Measurements from ENCODE around the gene KRTAP6-3.

Gene KRTAP6-3

GRCh38 chr21:30579346-30579745 lies 12.9 kb upstream of the KRTAP6-3 start:
- no peaks in the 10 kb centered on the region for H3K36me3 ChIP-seq (ENCODE audit: low read length)
- TF ChIP-seq EZH2phosphoT487 (conservative IDR thresholded peaks at IDR 0.05; ENCODE audit: low read length) (no peak), CTCF (IDR thresholded peaks at IDR 0.05; ENCODE audit: insufficient read depth, low read length, poor library complexity, severe bottlenecking) (no peak)
- H4K20me1 ChIP-seq (ENCODE audit: low read depth, low read length), result no peaks in the 10 kb centered on the region
- no peaks in the 10 kb centered on the region for H3K9me2 ChIP-seq (replicated peaks; ENCODE audit: insufficient read depth, low read length)
- H3K9ac ChIP-seq (ENCODE audit: low read length), result no peak overlapping the region
- no peaks in the 10 kb centered on the region for H3K27me3 ChIP-seq (ENCODE audit: low read length)
- no peak overlapping the region for H3K4me3 ChIP-seq (ENCODE audit: insufficient read depth, low read length, poor library complexity, severe bottlenecking)
- H2AFZ ChIP-seq (ENCODE audit: low read depth, low read length, severe bottlenecking), result no peak overlapping the region
- no peaks in the 10 kb centered on the region for H3K79me2 ChIP-seq (ENCODE audit: insufficient read depth, low read length)
- no peaks in the 10 kb centered on the region for H3K9me3 ChIP-seq (ENCODE audit: insufficient read depth, low read length)
- H3K27ac ChIP-seq (ENCODE audit: low read depth, low read length), result no peak overlapping the region
- H3K4me2 ChIP-seq (ENCODE audit: low read depth, low read length, poor library complexity, severe bottlenecking), result no peak overlapping the region
- H3F3A ChIP-seq (ENCODE audit: insufficient read depth), result no peaks in the 10 kb centered on the region

GRCh38 chr21:30580132-30580531 lies 12.1 kb upstream of the KRTAP6-3 start:
- Histone ChIP-seq H4K20me1 (ENCODE audit: low read depth, low read length) (no peaks in the 10 kb centered on the region), H3K79me2 (ENCODE audit: insufficient read depth, low read length) (no peaks in the 10 kb centered on the region), H3K27ac (ENCODE audit: low read depth, low read length) (no peak overlapping the region), H3K4me2 (ENCODE audit: low read depth, low read length, poor library complexity, severe bottlenecking) (no peak overlapping the region), H3K36me3 (ENCODE audit: low read length) (no peaks in the 10 kb centered on the region), H3K9me2 (replicated peaks; ENCODE audit: insufficient read depth, low read length) (no peaks in the 10 kb centered on the region), H3K9ac (ENCODE audit: low read length) (no peak overlapping the region), H3F3A (ENCODE audit: insufficient read depth) (no peaks in the 10 kb centered on the region), H3K4me3 (ENCODE audit: insufficient read depth, low read length, poor library complexity, severe bottlenecking) (no peak overlapping the region), H3K27me3 (ENCODE audit: low read length) (no peaks in the 10 kb centered on the region), H3K9me3 (ENCODE audit: insufficient read depth, low read length) (no peaks in the 10 kb centered on the region), H2AFZ (ENCODE audit: low read depth, low read length, severe bottlenecking) (no peak overlapping the region)
- TF ChIP-seq CTCF (IDR thresholded peaks at IDR 0.05; ENCODE audit: insufficient read depth, low read length, poor library complexity, severe bottlenecking) (no peak), EZH2phosphoT487 (conservative IDR thresholded peaks at IDR 0.05; ENCODE audit: low read length) (no peak)

GRCh38 chr21:30582870-30583269 lies 9.4 kb upstream of the KRTAP6-3 start:
- no peak overlapping the region for H2AFZ ChIP-seq (ENCODE audit: low read depth, low read length, severe bottlenecking)
- no peaks in the 10 kb centered on the region for H3F3A ChIP-seq (ENCODE audit: insufficient read depth)
- H4K20me1 ChIP-seq (ENCODE audit: low read depth, low read length), result no peaks in the 10 kb centered on the region
- TF ChIP-seq CTCF (IDR thresholded peaks at IDR 0.05; ENCODE audit: insufficient read depth, low read length, poor library complexity, severe bottlenecking) (no peak), EZH2phosphoT487 (conservative IDR thresholded peaks at IDR 0.05; ENCODE audit: low read length) (no peak)
- H3K9me3 ChIP-seq (ENCODE audit: insufficient read depth, low read length), result no peaks in the 10 kb centered on the region
- no peak overlapping the region for H3K9ac ChIP-seq (ENCODE audit: low read length)
- H3K27me3 ChIP-seq (ENCODE audit: low read length), result no peaks in the 10 kb centered on the region
- H3K79me2 ChIP-seq (ENCODE audit: insufficient read depth, low read length), result no peaks in the 10 kb centered on the region
- no peak overlapping the region for H3K27ac ChIP-seq (ENCODE audit: low read depth, low read length)
- no peaks in the 10 kb centered on the region for H3K36me3 ChIP-seq (ENCODE audit: low read length)
- H3K4me3 ChIP-seq (ENCODE audit: insufficient read depth, low read length, poor library complexity, severe bottlenecking), result no peak overlapping the region
- no peaks in the 10 kb centered on the region for H3K9me2 ChIP-seq (replicated peaks; ENCODE audit: insufficient read depth, low read length)
- H3K4me2 ChIP-seq (ENCODE audit: low read depth, low read length, poor library complexity, severe bottlenecking), result no peak overlapping the region
